NOMO-1 treated with dmso at 0.1 percent for 144 hours (cell line): Measurements from ENCODE around the gene SERPINB5.

ENCODE experiments used
- DNase-seq: peaks from one replicate; lab custom pipeline; 2025; ENCODE audit not compliant: unreplicated experiment; lab: John Stamatoyannopoulos, UW

The SERPINB5 gene

DNA sequence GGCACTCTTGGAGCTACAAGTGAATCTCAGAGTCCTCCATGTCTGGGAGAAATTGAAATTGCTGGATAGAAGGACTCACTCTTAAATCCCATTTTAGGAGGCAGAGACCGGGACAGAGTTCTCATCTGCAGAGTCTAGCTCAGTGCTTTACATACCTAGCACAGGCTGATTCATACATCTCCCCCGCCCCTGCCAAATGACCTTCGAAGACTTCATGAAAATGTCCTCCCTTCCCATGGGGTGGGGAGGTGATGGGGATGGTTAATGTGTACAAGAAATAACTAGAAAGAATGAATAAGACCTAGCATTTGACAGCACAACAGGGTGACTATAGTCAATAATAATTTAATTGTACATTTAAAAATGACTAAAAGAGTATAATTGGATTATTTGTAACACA is 8.2 kb upstream of the SERPINB5 start:
- DNase-seq: no peak

GRCh38 chr18:63470751-63471150 is 6.0 kb upstream of the SERPINB5 start:
- DNase-seq: no peak

- no peak for DNase-seq
These were observed 4.4 kb upstream of the SERPINB5 start for GRCh38 chr18:63472380-63472779.

DNA sequence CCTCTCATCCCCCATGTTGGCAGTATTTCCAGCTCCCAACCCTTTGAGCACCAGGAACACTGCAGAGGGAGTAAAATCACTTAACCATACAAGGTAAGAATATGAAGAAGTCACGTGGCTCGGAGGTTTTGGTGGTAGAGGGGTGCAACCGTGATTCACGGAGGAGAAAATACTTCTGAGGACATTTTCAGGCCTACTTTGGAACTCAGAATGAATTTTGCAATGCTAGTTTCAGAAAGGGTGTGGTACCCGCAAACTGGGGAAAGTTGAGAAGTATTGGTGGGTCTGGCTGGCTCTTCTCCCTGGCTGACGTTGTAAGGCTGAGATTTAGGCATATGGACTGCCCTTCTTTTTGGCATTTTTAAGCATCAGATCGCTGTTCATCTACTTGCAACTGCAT is 442 bp downstream of the SERPINB5 start:
- DNase-seq: no peak

- no peak for DNase-seq
These were observed 1.2 kb downstream of the SERPINB5 start for GRCh38 chr18:63477968-63478367.

DNA sequence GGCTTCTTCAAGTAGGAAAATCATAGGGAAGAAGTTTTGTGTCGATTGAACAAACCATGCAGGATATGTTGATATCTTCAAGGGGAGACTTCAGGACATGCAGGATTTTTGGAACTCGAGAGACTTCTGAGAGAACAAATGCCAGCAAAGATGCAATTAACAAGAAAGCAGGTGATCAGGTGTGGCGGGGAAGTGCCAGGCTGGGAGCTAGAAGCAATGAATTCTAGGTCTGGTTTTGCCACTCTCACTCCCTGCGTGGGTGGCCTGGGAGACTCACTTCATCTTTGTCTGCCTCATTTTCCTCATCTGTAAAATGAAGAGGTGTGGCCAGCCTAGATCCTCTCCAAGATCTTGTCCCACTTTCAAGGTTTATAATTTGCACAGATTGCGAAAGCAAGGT is 3.1 kb downstream of the SERPINB5 start:
- no peak for DNase-seq

- no peak for DNase-seq
These were observed 3.7 kb downstream of the SERPINB5 start for GRCh38 chr18:63480476-63480875.

- no peak for DNase-seq
These were observed 4.2 kb downstream of the SERPINB5 start for GRCh38 chr18:63480915-63481314.

GRCh38 chr18:63487676-63488075 is 10.9 kb downstream of the SERPINB5 start:
- peak; percentile 20 for DNase-seq

GRCh38 chr18:63488160-63488559 is 11.4 kb downstream of the SERPINB5 start:
- DNase-seq: no peak

DNA sequence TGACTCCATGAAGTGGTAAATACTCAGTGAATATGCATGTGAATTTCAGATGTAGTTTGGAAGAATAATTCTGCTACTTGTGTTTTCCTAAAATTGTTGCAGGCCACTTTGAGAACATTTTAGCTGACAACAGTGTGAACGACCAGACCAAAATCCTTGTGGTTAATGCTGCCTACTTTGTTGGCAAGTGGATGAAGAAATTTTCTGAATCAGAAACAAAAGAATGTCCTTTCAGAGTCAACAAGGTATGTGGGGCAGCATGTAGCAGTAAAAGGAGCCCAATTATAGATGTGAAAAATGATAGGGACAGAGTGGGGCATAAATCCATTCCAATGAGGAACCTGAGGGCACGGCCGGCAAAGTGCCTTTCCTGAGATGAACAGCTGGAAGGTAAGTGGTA is 16.1 kb downstream of the SERPINB5 start:
- DNase-seq: no peak

DNA sequence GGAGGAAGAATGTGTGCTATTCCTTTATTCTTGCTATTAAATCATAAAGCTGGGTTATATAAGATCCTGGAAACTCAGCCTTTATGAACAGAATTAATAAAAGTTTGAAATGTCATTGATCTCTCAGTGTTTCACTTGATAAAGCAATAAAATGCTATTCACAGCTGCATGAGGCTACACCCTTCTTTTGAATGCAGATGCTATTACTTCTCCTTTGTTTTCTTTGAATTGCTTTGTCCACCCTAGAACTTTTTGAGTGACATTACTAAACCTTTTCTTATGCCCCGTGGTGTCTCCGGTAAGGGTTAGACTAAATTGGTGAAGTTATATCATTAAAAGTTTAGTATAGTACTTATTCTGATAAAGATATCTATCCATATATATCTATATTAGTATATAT is 18.9 kb downstream of the SERPINB5 start:
- no peak for DNase-seq

DNA sequence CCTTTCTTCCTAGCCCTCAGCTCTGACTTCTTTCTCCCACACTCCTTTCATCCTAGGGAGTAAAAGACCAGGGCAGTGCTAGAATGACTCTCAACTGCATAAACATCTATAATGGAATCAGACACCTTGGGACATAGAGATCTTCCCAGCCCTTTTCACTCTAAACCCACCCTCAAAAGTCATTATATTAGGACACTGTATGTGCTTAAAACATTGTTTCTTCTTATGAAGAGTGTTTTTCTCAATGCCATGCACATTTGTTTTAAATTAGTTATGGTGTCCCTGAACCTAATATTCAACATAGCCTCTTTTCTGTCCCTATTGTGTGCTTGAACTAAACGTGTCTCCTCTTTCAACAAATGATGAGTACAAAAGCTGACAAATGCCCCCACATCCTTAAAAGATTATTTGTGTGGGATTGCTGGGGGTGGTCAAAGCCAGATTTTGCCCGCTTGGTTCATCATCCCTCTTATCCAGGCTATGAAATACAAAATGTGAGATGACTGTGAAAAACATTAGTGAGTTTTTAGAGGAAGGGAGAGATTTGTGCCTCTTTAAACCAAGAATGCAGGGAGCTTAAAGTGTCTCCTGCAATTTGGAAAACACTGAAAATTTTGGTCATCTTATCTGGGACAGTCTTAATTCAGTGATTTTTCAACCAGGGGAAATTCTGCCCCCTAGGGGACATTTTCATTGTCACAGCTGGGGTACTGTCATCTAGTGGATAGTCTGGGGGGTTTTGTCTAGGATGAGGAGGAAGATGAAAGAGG is 29.0 kb downstream of the SERPINB5 start:
- DNase-seq: no peak

- no peak for DNase-seq
These were observed 29.5 kb downstream of the SERPINB5 start for GRCh38 chr18:63506336-63506646.

DNA sequence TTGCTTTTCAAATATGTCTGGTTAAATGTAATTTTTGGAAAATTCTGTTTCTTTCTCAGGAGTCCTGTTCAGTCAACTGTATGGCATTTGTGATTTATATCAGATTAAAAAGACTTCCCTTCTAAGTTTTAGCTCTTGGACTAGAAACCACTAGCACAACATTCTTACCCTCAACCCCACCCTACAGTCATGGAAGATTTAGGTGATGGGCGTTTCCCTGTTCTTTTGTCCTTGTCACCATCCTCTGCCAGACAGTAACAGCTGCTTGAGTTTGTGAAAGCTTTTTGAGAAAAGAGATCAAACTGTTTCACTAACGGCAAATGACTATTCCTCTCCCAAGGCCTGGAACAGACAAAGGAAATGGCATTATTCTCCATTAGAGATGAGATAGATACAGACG is 31.8 kb downstream of the SERPINB5 start:
- DNase-seq: peak; percentile 7

GRCh38 chr18:63511285-63511684 is 34.5 kb downstream of the SERPINB5 start:
- DNase-seq: peak; percentile 23

DNA sequence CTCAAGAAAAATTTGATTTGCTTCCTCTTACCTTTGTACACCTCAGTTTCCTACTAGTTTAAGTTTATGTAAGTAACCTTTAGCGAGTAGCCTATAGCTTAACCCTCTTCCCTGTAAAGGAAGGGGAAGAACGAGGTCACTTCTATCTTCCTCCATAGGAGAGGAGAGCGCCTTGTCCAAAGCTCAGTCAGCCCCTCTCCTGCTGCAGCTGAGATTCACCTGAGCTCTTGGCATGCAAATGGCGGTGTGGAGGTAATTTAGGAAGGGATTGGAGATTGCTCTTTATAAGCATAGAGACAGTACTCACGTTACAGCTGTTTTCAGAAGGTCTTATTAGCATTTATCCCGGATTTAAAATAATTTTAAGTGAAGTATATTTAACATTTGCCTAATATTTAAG is 37.6 kb downstream of the SERPINB5 start:
- DNase-seq: no peak

DNA sequence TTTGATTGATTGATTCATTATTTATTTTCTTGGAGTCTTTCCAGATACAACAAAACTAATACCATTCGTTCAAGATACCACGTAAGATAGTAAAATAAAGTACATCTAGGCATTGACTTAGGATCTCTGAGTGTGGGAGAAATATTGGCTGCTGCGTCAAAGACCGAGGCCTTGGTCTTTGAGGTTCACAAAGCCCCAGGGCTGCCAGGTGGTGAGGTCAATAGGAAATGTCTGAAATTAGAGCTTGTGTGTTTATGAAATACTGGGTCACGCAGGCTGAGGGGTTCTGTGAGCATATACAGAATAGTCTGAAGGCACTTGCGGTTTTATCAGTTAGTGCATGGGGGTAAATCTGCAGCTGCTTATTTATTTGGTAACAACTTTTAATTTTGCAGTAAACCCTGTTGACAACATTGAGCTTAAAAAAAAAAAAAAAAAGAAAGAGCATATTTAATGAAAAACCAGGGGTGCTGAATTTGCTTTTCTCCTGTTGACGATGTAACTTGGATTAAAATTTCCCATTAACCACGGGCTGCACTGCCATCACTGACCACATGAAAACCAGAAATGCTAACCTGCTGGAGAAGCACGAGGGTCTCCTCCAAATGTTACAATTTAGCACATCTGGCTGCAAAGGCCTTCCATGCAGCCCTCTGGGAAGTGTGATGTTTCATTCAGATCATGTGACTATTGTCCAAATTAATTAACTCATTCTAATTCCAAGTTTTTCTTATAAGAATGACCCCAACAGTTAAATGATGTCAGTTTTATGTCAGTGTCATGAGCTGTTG is 38.3 kb downstream of the SERPINB5 start:
- DNase-seq: no peak

GRCh38 chr18:63515801-63516200 is 39.0 kb downstream of the SERPINB5 start:
- DNase-seq: no peak

GRCh38 chr18:63518178-63519012 is 41.6 kb downstream of the SERPINB5 start:
- DNase-seq: peak; percentile 70

GRCh38 chr18:63520053-63520685 is 43.4 kb downstream of the SERPINB5 start:
- no peak for DNase-seq
